NCI-H510A treated with DMSO at 0.1 percent for 48 hours (cell line): ENCODE results near the gene DBT.
A peak's percentile ranks its signal among the peaks of the same experiment; 100 is the strongest.
"Not testable (repeated sequence)": the region's sequence is repeated elsewhere in the genome, so short reads cannot be mapped to it uniquely, and the experiment has no call there.

Experiments
- DNase-seq: peaks from one replicate; lab custom pipeline; 2025; lab: John Stamatoyannopoulos, UW

DBT gene

DNA sequence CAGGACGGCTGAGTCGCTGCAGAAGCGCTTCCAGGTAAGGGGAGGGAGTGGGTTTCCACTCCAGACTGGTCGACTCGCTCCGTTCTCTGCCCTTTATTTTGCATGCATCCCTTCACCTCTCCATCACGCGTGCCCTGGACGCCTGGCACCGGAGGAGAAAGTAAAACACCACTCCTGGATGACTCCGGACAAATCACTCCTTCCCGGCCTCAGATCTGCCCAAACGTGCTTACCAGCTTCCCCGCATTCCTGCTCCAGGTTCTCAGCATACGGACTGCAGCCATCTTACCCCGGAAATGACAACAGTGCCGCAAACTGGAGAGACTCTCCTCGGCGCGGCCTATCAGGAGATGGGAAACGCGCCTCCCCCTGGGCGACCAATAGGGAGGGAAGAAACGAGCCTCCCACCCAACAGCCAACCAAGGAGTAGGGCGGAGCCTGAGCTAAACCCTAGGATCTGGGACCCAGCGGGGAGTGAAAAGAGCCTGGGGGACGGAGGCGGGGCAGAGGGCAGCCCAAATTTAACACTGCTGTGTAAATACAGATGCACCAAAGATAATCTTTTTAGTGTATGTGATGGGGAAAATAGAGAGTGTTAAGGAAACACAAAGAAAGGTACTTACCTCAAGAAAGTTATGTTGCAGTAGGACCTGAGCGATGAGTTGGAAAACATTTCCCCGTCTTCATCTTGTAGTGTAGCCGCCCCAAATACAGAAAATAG is at the start of gene DBT:
TSS of gene DBT (minus strand) at position 298 of the 721 bp plus-strand sequence. CDS start at position 284, 14 bp downstream.
- DNase-seq: peak; percentile 93

DNA sequence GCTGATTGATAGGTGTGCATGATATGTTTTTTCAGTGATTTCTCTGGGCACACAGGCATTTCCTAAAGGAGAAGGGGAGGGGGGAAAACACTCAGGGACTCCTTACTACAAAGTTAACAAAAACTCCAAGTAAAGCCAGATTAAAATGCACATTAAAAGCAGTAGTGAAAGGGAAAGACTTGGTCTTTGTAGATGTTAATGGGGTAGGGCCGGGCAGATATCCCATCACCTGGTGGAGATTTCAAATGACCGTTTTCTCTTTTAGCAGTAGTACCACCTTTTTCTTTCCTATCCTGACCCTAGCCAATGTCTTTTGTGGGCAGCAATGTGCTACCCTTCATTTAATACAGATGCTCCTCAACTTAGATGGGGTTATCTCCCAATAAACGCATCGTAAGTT is 48.9 kb upstream of the DBT start:
- no peak for DNase-seq

DNA sequence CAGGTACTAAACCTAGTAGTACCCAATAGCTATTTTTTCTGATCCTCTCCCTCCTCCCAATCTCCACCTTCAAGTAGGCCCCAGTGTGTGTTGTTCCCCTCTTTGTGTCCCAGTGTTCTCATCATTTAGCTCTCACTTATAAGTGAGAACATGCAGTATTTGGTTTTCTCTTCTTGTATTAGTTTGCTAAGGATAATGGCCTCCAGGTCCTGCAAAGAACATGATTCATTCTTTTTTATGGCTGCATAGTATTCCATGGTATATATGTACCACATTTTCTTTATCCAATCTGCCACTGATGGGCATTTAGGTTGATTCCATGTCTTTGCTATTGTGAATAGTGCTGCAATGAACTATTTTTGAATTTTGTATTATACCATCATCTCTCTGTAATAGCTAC is 47.4 kb upstream of the DBT start:
- not testable (repeated sequence) for DNase-seq

DNA sequence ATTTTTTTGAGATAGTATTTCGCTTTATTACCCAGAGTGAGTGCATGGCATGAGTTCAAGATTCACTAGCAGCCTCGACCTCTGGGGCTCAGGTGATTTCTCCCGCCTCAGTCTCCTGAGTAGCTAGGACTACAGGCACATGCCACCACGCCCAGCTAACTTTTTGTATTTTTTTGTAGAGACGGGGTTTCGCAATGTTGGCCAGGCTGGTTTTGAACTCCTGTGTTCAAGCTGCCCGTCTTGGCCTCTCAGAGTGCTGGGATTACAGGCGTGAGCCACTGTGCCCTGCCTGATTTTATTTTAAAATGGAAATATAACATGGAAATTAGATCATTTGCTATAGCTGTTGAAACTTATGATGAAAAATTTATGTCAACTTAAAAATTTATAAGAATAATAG is 46.5 kb upstream of the DBT start:
- no peak for DNase-seq

DNA sequence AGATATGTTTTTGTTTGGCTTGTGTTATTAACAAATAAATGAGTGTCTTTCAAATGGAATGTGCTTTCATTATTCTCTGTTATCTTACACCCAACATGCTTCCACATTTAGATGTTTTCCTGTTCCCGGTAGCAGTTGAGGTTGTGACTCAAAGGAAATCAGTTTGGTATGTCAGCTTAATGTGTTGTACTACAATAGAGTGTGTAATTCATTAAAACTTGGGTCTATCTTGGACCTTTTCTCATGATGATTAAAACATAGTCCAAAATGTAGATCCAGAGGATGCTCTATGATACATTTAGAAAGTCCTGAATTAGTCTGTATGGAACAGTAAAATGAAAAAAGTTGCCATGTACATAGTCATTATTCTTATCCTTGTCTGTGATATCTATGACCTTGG is 43.1 kb upstream of the DBT start:
- DNase-seq: no peak

DNA sequence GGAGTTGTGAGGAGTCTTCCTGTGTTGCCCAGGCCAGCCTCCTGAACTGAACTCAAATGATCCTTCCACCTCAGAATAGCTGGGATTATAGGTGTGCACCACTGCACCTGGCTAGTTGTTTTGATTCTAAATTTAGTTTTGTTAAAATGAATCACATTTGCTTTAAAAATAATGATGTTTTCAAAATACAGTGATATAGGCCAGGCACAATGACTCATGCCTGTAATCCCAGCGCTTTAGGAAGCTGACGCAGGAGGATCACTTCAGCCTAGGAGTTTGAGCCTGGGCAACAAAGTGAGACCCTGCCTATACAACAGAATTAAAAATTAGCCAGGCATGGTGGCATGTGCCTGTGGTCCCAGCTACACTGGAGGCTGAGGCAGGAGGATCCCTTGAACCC is 40.7 kb upstream of the DBT start:
- DNase-seq: no peak

DNA sequence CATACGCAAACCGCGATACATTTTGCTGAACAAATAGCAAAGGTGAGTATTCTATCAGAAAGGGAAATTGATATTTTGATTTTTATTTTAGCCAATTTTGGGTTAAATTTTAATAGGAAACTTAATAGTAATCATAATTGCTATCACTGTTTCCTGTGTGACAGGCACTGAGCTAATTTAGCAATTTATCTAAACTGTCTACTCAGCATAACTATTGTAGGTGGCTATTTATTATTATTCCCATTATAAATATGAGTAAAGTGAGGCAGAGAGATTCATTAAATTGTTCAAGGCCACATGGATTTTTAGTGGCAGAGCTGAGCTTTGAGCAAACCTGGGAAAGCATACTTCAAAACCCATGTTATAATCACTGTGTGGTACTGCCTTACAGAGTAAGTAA is 37.5 kb upstream of the DBT start:
- no peak for DNase-seq

DNA sequence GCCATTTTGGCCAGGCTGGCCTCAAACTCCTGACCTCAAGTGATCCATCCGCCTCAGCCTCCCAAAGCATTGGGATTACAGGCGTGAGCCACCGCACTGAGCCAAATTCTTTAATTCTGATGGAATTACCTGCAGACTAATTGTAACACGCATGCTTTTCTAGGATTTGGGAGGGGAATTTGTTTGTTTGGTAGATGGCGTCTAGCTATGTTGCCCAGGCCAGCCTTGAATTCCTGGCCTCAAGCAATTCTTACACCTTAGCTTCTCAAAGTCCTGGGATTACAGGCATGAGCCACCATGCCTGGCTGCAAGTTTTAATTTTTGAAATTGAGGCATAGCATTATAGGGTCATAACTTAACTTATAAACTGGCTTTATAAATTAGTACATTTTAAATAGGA is 35.0 kb upstream of the DBT start:
- no peak for DNase-seq

DNA sequence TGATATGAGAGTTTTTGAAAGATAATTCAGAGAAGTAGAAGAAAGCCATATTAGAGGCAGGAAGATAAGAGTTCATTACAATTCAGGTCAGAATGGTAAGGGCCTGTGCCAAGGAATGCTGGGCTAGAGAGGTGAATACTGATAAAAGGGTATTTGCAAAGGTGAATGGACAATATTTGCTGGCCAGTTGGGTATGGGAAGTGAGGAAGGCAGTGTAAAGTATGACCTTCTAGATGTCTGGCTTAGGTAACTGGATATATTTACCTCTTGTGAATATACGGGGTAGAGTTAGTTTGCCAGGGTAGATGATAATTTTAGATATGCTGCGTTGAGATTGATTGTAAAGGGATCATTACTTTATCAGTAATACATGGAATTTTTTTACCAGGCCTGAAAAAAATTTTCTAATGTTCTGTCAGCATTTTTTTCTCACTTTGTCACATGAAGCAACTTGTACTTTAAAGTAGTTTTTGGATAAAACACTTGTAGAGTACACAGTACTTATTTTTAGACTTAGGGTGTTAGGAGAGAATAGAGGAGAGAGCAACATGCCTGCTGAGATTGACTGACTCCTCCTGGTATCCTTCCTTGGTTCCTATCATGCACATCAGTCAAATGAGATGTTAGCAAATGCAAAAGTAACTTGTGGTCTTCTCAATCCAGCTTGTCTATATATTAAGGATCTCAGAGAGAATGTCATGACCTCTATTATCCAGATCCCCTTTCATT is 30.5 kb upstream of the DBT start:
- no peak for DNase-seq

DNA sequence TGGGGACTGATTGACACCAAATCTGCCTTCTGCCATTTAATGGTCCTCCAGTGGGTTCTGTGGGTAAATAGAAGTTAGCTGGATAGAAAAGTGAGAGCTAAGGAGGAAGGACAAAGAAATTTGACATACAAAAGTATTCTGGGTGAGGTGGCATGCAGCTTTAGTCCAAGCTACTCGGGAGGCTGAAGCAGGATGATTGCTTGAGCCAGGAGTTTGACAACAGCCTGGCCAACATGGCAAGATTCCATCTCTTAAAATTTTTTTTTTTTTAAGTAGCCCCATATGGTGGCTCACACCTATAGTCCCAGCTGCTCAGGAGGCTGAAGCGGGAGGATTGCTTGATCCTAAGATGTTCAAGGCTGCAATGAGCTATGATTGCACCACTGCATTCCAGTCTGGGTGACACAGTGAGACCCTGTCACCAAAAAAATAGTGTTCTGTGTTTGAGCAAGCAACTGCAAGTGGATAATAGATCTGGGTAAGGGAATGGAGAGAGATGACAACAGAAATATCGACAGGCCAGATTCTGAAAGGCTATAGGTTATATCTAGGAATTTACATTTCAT is 29.8 kb upstream of the DBT start:
- no peak for DNase-seq

DNA sequence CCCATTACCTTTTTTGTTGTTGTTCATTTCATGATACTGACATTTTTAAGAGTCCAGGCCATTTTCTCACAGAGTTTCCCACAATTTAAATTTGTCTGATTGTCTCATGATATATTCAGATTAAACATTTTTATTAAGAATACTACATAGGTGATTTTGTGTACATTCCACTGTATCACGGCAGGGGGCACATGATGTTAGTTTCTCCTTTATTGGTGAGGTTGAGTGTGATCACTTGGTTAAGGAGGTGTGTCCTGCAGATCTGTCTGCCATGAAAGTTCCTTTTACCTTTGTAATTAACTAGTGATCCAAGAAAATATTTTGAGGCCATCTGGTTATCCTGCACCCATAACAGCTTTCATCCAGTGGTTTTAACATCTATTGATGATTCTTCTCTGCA is 28.2 kb upstream of the DBT start:
- DNase-seq: no peak

DNA sequence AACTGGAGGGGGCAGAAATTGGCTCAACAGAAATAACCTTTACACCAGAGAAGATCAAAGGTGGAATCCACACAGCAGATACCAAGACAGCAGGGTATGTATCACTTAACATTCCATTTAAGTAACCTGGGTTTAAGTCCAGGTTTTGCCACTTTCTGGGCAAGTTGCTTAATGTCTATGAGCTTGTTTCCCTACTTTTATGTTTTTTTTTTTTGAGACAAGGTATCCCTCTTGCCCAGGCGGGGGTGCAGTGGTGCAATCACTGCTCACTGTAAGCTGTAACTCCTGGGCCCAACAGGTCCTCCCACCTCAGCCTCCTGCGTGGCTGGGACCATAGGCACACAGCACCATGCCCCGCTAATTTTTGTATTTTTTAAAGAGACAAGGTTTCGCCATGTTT is 18.6 kb upstream of the DBT start:
- DNase-seq: no peak

DNA sequence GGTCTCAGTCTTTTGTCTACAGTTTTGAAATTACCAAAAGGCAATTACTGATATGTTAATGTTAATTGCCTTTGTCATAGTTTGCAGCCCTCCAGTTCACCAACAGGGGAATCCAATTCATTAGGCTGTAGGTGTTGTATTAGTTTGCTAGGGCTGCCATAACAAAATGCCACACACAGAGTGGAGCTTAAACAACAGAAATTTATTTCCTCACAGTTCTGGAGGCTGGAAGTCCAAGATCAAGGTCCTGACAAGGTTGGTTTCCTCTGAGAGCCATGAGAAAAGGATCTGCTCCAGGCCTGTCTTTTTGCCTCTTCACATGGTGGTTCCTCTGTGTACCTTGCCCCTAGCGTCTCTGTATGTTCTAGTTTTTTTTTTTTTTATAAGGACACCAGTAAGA is 17.6 kb upstream of the DBT start:
- no peak for DNase-seq

DNA sequence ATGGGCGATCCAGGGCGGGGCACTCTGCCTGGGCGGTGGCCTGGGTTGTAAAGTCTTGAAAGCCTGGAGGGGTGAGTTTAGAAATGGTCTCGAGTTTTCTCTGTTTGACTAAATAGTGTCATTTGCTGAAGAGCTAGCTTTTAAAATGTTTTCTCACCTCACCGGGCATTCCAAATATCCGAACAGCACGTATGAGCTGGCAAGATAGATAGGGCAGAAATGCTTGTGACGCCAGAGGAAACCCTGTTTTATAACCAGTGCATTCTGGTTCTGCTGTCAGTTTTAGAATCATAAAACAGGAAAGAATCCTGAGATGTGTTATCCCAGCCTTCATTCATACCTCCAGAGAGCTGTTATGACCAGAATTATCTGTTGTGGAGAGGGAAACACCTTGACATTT is 17.1 kb upstream of the DBT start:
- no peak for DNase-seq

DNA sequence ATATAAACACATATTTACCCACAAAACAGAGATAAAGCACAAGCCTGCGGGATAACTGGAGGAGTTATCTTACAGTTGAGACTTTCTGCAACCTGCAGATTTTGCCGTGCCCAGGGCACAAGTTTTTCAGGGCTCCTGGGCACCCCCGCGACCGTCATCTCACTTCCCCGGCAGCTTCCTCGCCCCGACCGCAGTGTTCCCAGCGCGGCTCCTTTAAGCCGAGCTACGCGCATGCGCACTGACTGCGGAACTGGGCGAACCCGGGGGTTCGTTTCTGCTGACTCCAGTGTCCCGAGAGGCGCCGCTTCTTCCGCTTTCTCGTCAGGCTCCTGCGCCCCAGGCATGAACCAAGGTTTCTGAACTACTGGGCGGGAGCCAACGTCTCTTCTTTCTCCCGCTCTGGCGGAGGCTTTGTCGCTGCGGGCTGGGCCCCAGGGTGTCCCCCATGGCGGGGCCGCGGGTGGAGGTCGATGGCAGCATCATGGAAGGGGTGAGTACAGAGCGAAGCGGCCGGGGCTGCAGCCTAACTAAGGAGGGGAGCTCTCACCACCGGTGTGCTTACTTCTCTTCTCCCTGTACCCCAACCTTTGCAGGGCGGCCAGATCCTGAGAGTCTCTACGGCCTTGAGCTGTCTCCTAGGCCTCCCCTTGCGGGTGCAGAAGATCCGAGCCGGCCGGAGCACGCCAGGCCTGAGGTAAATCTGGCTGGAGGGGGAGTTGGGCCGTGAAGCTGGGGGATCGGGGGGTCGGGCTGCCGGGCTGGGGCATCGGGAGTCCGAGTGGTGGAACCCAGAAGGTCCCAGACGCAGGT is 16.5 kb upstream of the DBT start, which contains the start of gene RTCA:
TSS of gene RTCA (plus strand) at position 286 of the 810 bp plus-strand sequence. CDS start at position 446, 160 bp downstream.
- DNase-seq: peak; percentile 88

DNA sequence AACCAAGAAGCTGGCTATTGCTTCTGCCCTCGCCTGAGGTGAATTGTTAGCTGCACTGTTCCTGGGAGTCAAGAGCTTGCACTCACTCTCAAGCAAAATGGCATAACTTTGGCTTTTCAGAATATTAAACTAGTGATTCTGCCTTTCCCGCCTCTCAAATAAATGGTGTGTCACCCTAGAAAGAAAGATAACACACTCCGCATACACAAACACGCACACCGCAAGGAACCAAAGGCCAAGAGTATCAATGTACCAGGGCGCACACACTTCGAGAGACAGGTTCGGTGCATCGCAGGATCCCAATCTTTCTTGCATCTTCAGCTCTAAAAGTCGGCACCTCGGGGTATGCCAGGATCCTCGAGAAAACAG is 15.9 kb upstream of the DBT start:
- DNase-seq: peak; percentile 45

DNA sequence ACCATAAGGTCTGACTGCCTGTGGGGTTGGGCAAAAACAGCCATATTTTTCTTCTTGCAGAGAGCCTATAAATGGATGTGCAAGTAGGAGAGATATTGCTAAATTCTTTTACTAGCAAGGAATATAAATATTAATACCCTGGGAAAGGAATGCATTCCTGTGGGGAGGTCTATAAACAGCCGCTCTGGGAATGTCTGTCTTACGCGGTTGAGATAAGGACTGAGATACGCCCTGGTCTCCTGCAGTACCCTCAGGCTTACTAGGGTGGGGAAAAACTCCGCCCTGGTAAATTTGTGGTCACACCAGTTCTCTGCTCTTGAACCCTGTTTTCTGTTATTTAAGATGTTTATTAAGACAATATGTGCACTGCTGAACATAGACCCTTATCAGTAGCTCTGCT is 14.4 kb upstream of the DBT start:
- DNase-seq: not testable (repeated sequence)

DNA sequence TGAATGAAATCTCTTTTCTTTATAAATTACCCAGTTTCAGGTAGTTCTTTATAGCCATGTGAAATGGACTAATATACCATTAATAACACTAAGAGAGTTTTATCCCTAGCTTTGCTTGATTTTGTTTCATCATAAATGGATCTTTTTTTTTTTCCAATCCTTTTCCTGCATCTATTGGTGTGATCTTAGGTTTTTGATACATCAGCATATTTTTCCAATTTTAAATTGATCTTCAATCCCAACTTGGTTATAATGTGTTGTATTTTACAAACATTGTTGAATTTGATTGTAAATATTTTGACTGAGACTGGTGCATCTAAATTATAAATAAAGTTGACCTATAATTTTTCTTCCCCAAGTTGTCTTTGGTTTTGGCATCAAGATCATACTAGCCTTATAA is 12.1 kb upstream of the DBT start:
- no peak for DNase-seq

DNA sequence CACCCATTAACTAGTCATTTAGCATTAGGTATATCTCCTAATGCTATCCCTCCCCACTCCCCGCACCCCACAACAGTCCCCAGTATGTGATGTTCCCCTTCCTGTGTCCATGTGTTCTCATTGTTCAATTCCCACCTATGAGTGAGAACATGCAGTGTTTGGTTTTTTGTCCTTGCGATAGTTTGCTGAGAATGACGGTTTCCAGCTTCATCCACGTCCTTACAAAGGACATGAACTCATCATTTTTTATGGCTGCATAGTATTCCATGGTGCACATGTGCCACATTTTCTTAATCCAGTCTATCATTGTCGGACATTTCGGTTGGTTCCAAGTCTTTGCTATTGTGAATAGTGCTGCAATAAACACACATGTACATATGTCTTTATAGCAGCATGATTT is 8.8 kb upstream of the DBT start:
- DNase-seq: not testable (repeated sequence)

DNA sequence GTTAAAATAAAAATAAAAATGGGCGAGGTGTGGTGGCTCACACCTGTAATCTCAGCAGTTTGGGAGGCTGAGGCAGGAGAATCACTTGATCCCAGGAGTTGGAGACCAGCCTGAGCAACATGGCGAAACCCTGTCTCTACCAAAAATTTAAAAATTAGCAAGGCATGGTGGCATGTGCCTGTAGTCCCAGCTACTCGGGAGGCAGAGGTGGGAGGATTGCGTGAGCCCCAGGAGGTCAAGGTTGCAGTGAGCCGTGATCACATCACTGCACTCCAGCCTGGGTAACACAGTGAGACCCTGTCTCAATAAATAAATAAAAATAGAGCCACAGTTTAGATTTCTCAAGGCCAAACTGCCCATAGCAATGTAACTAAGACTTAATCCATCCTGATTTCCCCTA is 6.6 kb upstream of the DBT start:
- DNase-seq: not testable (repeated sequence)

DNA sequence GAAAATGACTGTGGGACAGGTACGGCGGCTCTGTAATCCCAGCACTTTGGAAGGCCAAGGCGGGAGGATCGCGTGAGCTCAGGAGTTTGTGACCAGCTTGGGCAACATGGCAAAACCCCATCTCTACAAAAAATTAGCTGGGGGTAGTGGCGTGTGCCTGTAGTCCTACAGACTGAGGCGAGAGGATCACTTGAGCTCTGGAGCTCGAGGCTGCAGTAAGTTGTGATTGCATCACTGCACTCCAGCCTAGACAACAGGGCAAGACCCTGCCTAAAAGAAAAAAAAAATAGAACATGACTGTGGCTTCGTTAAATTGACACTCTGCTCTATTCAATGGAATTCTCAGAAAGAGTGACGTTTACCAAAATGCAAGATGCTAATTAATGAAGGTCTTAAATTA is 3.9 kb upstream of the DBT start:
- no peak for DNase-seq

DNA sequence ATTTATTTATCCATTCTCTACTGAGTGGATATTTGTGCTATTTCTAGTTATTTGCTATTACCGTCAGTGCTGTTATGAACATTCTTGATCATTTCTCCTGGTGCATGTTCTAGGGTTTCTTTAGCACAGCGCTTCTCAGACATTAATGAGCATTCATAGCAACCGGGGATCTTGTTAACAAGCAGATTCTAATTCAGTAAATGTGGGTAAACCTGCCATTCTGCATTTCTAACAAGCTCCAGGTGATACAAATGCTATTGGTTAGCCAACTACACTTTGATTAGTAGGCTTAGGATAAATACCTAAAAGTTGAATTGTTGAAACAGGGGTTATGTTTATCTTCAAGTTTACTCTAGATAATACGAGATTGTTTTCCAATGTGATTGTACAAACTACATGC is 3.3 kb upstream of the DBT start:
- DNase-seq: no peak

DNA sequence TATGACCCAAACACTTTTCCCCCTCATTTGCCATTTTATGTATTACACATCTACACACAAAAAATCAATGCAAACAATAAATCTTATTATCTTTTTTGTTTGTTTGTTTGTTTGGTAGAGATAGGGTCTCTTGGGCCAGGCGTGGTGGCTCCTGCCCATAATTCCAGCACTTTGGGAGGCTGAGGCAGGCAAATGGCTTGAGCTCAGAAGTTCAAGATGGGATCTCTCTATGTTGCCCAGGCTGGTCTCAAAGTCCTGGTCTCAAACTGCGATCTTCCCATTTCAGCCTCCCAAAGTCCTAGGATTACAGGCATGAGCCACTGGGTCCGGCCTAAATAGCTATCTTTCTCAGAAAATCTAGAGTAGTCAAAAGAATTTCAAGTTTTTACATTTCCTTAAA is 1.2 kb upstream of the DBT start:
- DNase-seq: no peak
